Neural cell (in vitro differentiated cells): ENCODE data around the gene ARHGEF17. TPM values are rescaled to one million over a fixed set of nuclear protein-coding genes. Genes with fewer than 3 reads are reported as not detected.

Source experiments
- H2AFZ ChIP-seq: fragments of 200-600, 300-800 bp; sonication (generic), shearing (Covaris generic); 2 replicates; pipeline ENCODE4 v1.6.0; 2014; ENCODE audit warnings: low read depth, mild to moderate bottlenecking, antibody characterized with exemption, low read length, moderate library complexity
- H3F3A ChIP-seq: fragments of 200-600 bp; shearing (Covaris generic); 2 replicates; pipeline ENCODE4 v1.6.1; 2016; ENCODE audit warnings: mild to moderate bottlenecking, moderate library complexity, mixed read lengths, antibody characterized with exemption, low read length; ENCODE audit not compliant: insufficient read depth, poor library complexity, severe bottlenecking
- H3K27ac ChIP-seq: fragments of 200-600, 300-800 bp; sonication (generic), shearing (Covaris generic); 2 replicates; pipeline ENCODE4 v1.5.1; 2014; ENCODE audit warnings: mild to moderate bottlenecking, low read length, moderate library complexity
- H3K27me3 ChIP-seq: fragments of 300-800, 200-600 bp; sonication (generic), shearing (Covaris generic); 2 replicates; pipeline ENCODE4 v1.6.0; 2014; ENCODE audit warnings: mild to moderate bottlenecking, low read depth, low read length, moderate library complexity; ENCODE audit not compliant: insufficient read depth
- H3K36me3 ChIP-seq: fragments of 300-800, 200-600 bp; sonication (generic), shearing (Covaris generic); 2 replicates; pipeline ENCODE4 v1.5.1; 2014; ENCODE audit warnings: mild to moderate bottlenecking, antibody characterized with exemption, low read length, moderate library complexity; ENCODE audit not compliant: insufficient read depth
- H3K4me2 ChIP-seq: fragments of 300-800, 200-600 bp; sonication (generic), shearing (Covaris generic); 2 replicates; pipeline ENCODE4 v1.6.0; 2014; ENCODE audit warnings: mild to moderate bottlenecking, low read length
- H3K4me3 ChIP-seq: fragments of 300-800, 200-600 bp; sonication (generic), shearing (Covaris generic); 2 replicates; pipeline ENCODE4 v1.5.1; 2014; ENCODE audit warnings: mild to moderate bottlenecking, low read length, moderate library complexity
- H3K79me2 ChIP-seq: fragments of 200-600 bp; shearing (Covaris generic); replicated peaks from 2 replicates; pipeline ENCODE4 v1.6.0; 2014; ENCODE audit warnings: mild to moderate bottlenecking, low read length, moderate library complexity; ENCODE audit not compliant: insufficient read depth
- H3K9ac ChIP-seq: fragments of 300-800, 200-600 bp; sonication (generic), shearing (Covaris generic); 2 replicates; pipeline ENCODE4 v1.6.1; 2016; ENCODE audit warnings: mild to moderate bottlenecking, low read length, mixed read lengths
- H3K9me2 ChIP-seq: fragments of 200-600 bp; shearing (Covaris generic); 2 replicates; pipeline ENCODE4 v1.6.1; 2016; ENCODE audit warnings: mild to moderate bottlenecking, low read length, mixed read lengths; ENCODE audit not compliant: insufficient read depth
- H3K9me3 ChIP-seq: fragments of 200-600, 300-800 bp; sonication (generic), shearing (Covaris generic); 2 replicates; pipeline ENCODE4 v1.6.1; 2016; ENCODE audit warnings: mild to moderate bottlenecking, mixed run types, low read length, moderate library complexity, mixed read lengths
- H4K20me1 ChIP-seq: fragments of 200-600 bp; shearing (Covaris generic); 2 replicates; pipeline ENCODE4 v1.6.1; 2016; ENCODE audit warnings: mild to moderate bottlenecking, mixed run types; ENCODE audit not compliant: insufficient read depth
- CTCF ChIP-seq: fragments of 450-650 bp; IDR thresholded peaks from 2 replicates; pipeline ENCODE4 v1.5.1; 2014; ENCODE audit warnings: antibody characterized with exemption, mild to moderate bottlenecking, moderate library complexity; ENCODE audit not compliant: poor library complexity, severe bottlenecking
- EP300 ChIP-seq: fragments of 450-650 bp; conservative IDR thresholded peaks from 2 replicates; pipeline ENCODE4 v1.6.1; 2014; ENCODE audit warnings: antibody characterized with exemption, mild to moderate bottlenecking, moderate library complexity; ENCODE audit not compliant: poor library complexity, severe bottlenecking
- EZH2 ChIP-seq: fragments of 200-600, 300-800 bp; shearing (Covaris generic), sonication (generic); IDR thresholded peaks from 2 replicates; pipeline ENCODE4 v1.6.1; 2014; ENCODE audit warnings: antibody characterized with exemption, low read length, borderline replicate concordance, mild to moderate bottlenecking; ENCODE audit not compliant: insufficient read depth, poor library complexity, severe bottlenecking
- MXI1 ChIP-seq: fragments of 450-650 bp; conservative IDR thresholded peaks from 2 replicates; pipeline ENCODE4 v1.6.1; 2014; ENCODE audit warnings: antibody characterized with exemption, mild to moderate bottlenecking; ENCODE audit not compliant: poor library complexity, severe bottlenecking
- POLR2AphosphoS5 ChIP-seq: IDR thresholded peaks from 2 replicates; pipeline ENCODE4 v1.6.1; 2012
- RAD21 ChIP-seq: fragments of 450-650 bp; conservative IDR thresholded peaks from 2 replicates; pipeline ENCODE4 v1.6.1; 2014; ENCODE audit warnings: antibody characterized with exemption, mild to moderate bottlenecking, moderate library complexity
- REST ChIP-seq: IDR thresholded peaks from 2 replicates; pipeline ENCODE4 v1.6.1; 2012; ENCODE audit warnings: borderline replicate concordance
- SMC3 ChIP-seq: fragments of 450-650 bp; conservative IDR thresholded peaks from 2 replicates; pipeline ENCODE4 v1.6.1; 2014; ENCODE audit warnings: antibody characterized with exemption, mild to moderate bottlenecking, moderate library complexity; ENCODE audit not compliant: poor library complexity
- TAF1 ChIP-seq: IDR thresholded peaks from 2 replicates; pipeline ENCODE4 v1.6.1; 2012; ENCODE audit warnings: low read depth
- polyA plus RNA-seq: library from polyadenylated mRNA; depleted of rRNA; stranded (reverse); fragments of >200 nt; gene quantifications from 2 replicates; pipeline ENCODE4 v1.2.3, GENCODE V29; 2014

The ARHGEF17 gene
- polyA plus RNA-seq, 1 donor from 2014 or later = 7.9 TPM

- Histone ChIP-seq H4K20me1 (no peaks in the 10 kb centered on the region), H3K4me3 (no peak overlapping the region), H3K27me3 (no peaks in the 10 kb centered on the region), H3K79me2 (no peaks in the 10 kb centered on the region), H3K9ac (no peak overlapping the region), H2AFZ (no peak overlapping the region), H3F3A (no peaks in the 10 kb centered on the region), H3K9me3 (no peaks in the 10 kb centered on the region), H3K36me3 (no peaks in the 10 kb centered on the region), H3K27ac (no peak overlapping the region), H3K9me2 (no peaks in the 10 kb centered on the region), H3K4me2 (no peak overlapping the region)
- TF ChIP-seq REST (no peak), RAD21 (no peak), CTCF (no peak), EZH2 (no peak), MXI1 (no peak), SMC3 (no peak), POLR2AphosphoS5 (no peak), TAF1 (no peak), EP300 (no peak)
These were observed 38.5 kb upstream of the ARHGEF17 start for GRCh38 chr11:73269459-73270015.

- H4K20me1 ChIP-seq = no peaks in the 10 kb centered on the region
- H3K36me3 ChIP-seq = no peaks in the 10 kb centered on the region
- H2AFZ ChIP-seq = no peak overlapping the region
- no peaks in the 10 kb centered on the region for H3K9me2 ChIP-seq
- TF ChIP-seq EP300 (no peak), SMC3 (no peak), POLR2AphosphoS5 (no peak), CTCF (no peak)
- H3K27me3 ChIP-seq = no peaks in the 10 kb centered on the region
- no peak overlapping the region for H3K4me2 ChIP-seq
- no peak overlapping the region for H3K4me3 ChIP-seq
- no peaks in the 10 kb centered on the region for H3K79me2 ChIP-seq
- no peaks in the 10 kb centered on the region for H3K9me3 ChIP-seq
- no peak overlapping the region for H3K9ac ChIP-seq
- H3F3A ChIP-seq = no peaks in the 10 kb centered on the region
- H3K27ac ChIP-seq = no peak overlapping the region
These were observed 37.8 kb upstream of the ARHGEF17 start for GRCh38 chr11:73270016-73270854.
